K562 (cell line): ENCODE data around the gene INTS1. TPM values are rescaled to one million over a fixed set of nuclear protein-coding genes. Genes with fewer than 3 reads are reported as not detected.

Experiments
- ATF7 ChIP-seq: fragments of 450-650 bp; IDR thresholded peaks from 2 replicates; pipeline ENCODE4 v1.7.1; 2014; ENCODE audit warnings: mild to moderate bottlenecking, moderate library complexity
- C11orf30 ChIP-seq: fragments of 450-650 bp; IDR thresholded peaks from 2 replicates; pipeline ENCODE4 v1.6.1; 2016; ENCODE audit warnings: low read depth, mild to moderate bottlenecking
- DIDO1 ChIP-seq: fragments of 450-650 bp; IDR thresholded peaks from 2 replicates; pipeline ENCODE4 v1.6.1; 2016; ENCODE audit warnings: low read depth, missing biosample characterization, missing genetic modification characterization
- HOXB6 ChIP-seq: fragments of 250-450 bp; sonication (Bioruptor Pico); IDR thresholded peaks from 2 replicates; pipeline ENCODE4 v1.5.1; 2022; ENCODE audit warnings: mild to moderate bottlenecking, borderline replicate concordance
- NCOR1 ChIP-seq: fragments of 450-650 bp; IDR thresholded peaks from 2 replicates; pipeline ENCODE4 v1.6.1; 2016; ENCODE audit warnings: mild to moderate bottlenecking, moderate library complexity
- PTBP1 ChIP-seq: fragments of 200-400 bp; formaldehyde crosslinking; IDR thresholded peaks from 2 replicates; pipeline ENCODE4 v1.6.1; 2017; ENCODE audit warnings: low read depth, low read length
- PTRF ChIP-seq: fragments of 450-650 bp; IDR thresholded peaks from 2 replicates; pipeline ENCODE4 v1.6.1; 2016; ENCODE audit warnings: mild to moderate bottlenecking, missing genetic modification characterization, missing compliant biosample characterization
- SAFB2 ChIP-seq: fragments of 200-400 bp; formaldehyde crosslinking; IDR thresholded peaks from 2 replicates; pipeline ENCODE4 v1.6.1; 2018; ENCODE audit warnings: borderline replicate concordance, low read length, low read depth, moderate library complexity; ENCODE audit not compliant: severe bottlenecking
- SNRNP70 ChIP-seq: fragments of 200-400 bp; formaldehyde crosslinking; optimal IDR thresholded peaks from 2 replicates; pipeline ENCODE3; 2017; ENCODE audit warnings: low read depth, low read length
- ZNF3 ChIP-seq: fragments of 250-450 bp; sonication (Bioruptor Pico); IDR thresholded peaks from 2 replicates; pipeline ENCODE4 v1.5.0; 2021; ENCODE audit warnings: mild to moderate bottlenecking, moderate library complexity
- ZSCAN29 ChIP-seq: fragments of 450-650 bp; IDR thresholded peaks from 2 replicates; pipeline ENCODE4 v1.6.1; 2017
- polyA plus RNA-seq, 8 experiments: library from polyadenylated mRNA; depleted of rRNA in 4 of 8; stranded (reverse) in 5 of 8; unstranded in 3 of 8; fragments of >200 nt; fragmentation: Nextera tagmentation in 2 of 8; fragmentation: Illumina TruSeq in 1 of 8; extraction: Ambion mirVana in 2 of 8; extraction: Trizol in 1 of 8; gene quantifications; 2 replicates each; pipeline versions ENCODE4 v1.2.1 to v1.2.3, GENCODE V29; 2011 to 2014; ENCODE audit warnings: inconsistent platforms in 1 of 8, missing spikeins in 1 of 8
- total RNA-seq, 7 experiments: library from RNA; depleted of rRNA in 6 of 7; stranded (reverse); fragments of >200 nt in 6 of 7; fragmentation: Illumina TruSeq in 2 of 7; extraction: Trizol in 2 of 7; gene quantifications; 2 replicates each; pipeline versions ENCODE4 v1.2.1 to v1.2.3, GENCODE V29; 2011 to 2021; ENCODE audit warnings: low replicate concordance in 1 of 7
- TF ChIP-seq, protein P1 (sequence below), 2 experiments: IDR thresholded peaks; 2 replicates each; pipeline ENCODE4 v1.6.1; 2012; ENCODE audit warnings: improper control_type of control experiment in 2 of 2, low read depth in 2 of 2, low read length in 2 of 2, borderline replicate concordance in 1 of 2
- TF ChIP-seq, protein P2 (sequence below): fragments of 250-450 bp; sonication (Bioruptor Pico); IDR thresholded peaks from 2 replicates; pipeline ENCODE4 v1.8.0; 2021; ENCODE audit warnings: moderate library complexity, mild to moderate bottlenecking, inconsistent platforms
- TF ChIP-seq, protein P3 (sequence below), 2 experiments: fragments of 450-650 bp; formaldehyde crosslinking in 1 of 2; IDR thresholded peaks; 2 replicates each; pipeline versions ENCODE4 v1.4.0 to v1.6.1; 2014 to 2020; ENCODE audit warnings: mild to moderate bottlenecking in 2 of 2, borderline replicate concordance in 1 of 2, low read depth in 1 of 2

Gene INTS1
- total and polyA plus RNA-seq, 9 of the 15 experiments (the other 6 are each of a cell fraction or from before 2014, with no cell fraction given), result 0.34 to 119 (median 18.5) TPM

DNA sequence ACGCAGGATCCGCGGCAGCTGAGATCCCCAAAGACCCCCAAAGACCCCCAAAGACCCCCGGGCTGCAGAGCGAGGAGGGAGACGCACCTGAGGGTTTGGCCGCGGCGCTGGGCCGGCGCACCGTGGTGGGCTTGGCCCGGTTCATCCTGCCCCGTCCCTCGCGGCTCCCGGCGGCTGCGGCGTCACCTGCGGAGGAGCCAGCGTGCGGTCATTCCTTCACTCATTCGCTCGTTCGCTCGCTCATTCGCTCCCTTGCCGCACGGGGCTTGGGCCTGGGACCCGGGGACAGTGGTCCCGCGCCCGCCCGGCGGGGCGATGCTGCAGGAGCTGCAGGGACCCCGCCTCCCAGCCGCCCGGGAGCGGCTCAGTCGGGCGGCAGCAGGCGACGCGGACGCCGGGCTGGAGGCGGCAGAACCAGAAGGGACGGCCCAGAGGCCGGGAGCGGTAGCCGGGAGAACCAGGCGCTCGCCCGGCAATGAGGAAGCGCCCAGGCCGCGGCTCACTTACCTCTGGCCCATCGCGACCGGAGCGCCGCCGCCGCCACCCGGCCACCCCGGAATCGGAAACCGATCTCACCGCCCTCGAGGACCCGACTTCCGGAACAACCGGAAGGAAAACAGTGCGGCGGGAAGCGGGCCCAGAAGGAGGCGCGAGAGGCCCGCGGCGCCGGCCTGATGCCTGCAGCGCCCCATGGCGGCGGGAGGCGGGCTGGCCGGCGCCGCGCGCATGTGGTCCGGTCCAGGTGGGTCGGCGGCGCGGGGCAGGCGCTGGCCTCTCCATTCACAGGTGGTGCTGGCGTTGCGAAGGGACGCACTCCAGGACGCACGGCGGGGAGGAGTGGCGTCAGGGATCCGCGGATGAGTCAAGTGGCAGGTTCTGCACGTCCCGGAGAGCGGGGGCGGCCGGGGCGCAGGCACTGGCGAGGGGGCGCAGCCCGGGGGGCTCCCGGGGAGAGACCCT lies at the start of gene INTS1 (continued):
- TF ChIP-seq DIDO1 (tag) (peak; percentile 56; the same call in 1 of the 2 replicates), C11orf30 (peak; percentile 92), HOXB6 (CRISPR knock-in tag) (no peak), ZSCAN29 (no peak), SNRNP70 (no peak), NCOR1 (no peak), SAFB2 (no peak), ZNF3 (CRISPR knock-in tag) (no peak), PTRF (no peak), ATF7 (peak; percentile 85), PTBP1 (no peak)
- TF ChIP-seq, protein P1, sequence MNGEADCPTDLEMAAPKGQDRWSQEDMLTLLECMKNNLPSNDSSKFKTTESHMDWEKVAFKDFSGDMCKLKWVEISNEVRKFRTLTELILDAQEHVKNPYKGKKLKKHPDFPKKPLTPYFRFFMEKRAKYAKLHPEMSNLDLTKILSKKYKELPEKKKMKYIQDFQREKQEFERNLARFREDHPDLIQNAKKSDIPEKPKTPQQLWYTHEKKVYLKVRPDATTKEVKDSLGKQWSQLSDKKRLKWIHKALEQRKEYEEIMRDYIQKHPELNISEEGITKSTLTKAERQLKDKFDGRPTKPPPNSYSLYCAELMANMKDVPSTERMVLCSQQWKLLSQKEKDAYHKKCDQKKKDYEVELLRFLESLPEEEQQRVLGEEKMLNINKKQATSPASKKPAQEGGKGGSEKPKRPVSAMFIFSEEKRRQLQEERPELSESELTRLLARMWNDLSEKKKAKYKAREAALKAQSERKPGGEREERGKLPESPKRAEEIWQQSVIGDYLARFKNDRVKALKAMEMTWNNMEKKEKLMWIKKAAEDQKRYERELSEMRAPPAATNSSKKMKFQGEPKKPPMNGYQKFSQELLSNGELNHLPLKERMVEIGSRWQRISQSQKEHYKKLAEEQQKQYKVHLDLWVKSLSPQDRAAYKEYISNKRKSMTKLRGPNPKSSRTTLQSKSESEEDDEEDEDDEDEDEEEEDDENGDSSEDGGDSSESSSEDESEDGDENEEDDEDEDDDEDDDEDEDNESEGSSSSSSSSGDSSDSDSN (IDR thresholded peaks at IDR 0.05; ENCODE audit: borderline replicate concordance in 1 of 2, low read depth in 2 of 2, low read length in 2 of 2), result no peak
- TF ChIP-seq, protein P2, sequence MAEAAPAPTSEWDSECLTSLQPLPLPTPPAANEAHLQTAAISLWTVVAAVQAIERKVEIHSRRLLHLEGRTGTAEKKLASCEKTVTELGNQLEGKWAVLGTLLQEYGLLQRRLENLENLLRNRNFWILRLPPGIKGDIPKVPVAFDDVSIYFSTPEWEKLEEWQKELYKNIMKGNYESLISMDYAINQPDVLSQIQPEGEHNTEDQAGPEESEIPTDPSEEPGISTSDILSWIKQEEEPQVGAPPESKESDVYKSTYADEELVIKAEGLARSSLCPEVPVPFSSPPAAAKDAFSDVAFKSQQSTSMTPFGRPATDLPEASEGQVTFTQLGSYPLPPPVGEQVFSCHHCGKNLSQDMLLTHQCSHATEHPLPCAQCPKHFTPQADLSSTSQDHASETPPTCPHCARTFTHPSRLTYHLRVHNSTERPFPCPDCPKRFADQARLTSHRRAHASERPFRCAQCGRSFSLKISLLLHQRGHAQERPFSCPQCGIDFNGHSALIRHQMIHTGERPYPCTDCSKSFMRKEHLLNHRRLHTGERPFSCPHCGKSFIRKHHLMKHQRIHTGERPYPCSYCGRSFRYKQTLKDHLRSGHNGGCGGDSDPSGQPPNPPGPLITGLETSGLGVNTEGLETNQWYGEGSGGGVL, result no peak
- TF ChIP-seq, protein P3, sequence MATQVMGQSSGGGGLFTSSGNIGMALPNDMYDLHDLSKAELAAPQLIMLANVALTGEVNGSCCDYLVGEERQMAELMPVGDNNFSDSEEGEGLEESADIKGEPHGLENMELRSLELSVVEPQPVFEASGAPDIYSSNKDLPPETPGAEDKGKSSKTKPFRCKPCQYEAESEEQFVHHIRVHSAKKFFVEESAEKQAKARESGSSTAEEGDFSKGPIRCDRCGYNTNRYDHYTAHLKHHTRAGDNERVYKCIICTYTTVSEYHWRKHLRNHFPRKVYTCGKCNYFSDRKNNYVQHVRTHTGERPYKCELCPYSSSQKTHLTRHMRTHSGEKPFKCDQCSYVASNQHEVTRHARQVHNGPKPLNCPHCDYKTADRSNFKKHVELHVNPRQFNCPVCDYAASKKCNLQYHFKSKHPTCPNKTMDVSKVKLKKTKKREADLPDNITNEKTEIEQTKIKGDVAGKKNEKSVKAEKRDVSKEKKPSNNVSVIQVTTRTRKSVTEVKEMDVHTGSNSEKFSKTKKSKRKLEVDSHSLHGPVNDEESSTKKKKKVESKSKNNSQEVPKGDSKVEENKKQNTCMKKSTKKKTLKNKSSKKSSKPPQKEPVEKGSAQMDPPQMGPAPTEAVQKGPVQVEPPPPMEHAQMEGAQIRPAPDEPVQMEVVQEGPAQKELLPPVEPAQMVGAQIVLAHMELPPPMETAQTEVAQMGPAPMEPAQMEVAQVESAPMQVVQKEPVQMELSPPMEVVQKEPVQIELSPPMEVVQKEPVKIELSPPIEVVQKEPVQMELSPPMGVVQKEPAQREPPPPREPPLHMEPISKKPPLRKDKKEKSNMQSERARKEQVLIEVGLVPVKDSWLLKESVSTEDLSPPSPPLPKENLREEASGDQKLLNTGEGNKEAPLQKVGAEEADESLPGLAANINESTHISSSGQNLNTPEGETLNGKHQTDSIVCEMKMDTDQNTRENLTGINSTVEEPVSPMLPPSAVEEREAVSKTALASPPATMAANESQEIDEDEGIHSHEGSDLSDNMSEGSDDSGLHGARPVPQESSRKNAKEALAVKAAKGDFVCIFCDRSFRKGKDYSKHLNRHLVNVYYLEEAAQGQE (IDR thresholded peaks at IDR 0.05; ENCODE audit: borderline replicate concordance), result peak; percentile 57
- TF ChIP-seq, protein P3 (CRISPR knock-in tag; IDR thresholded peaks at IDR 0.05; ENCODE audit: low read depth), result no peak
